ENCODE measurements around the gene CSNK1G1.
A peak's percentile ranks its signal among the peaks of the same experiment; 100 is the strongest.

DNA sequence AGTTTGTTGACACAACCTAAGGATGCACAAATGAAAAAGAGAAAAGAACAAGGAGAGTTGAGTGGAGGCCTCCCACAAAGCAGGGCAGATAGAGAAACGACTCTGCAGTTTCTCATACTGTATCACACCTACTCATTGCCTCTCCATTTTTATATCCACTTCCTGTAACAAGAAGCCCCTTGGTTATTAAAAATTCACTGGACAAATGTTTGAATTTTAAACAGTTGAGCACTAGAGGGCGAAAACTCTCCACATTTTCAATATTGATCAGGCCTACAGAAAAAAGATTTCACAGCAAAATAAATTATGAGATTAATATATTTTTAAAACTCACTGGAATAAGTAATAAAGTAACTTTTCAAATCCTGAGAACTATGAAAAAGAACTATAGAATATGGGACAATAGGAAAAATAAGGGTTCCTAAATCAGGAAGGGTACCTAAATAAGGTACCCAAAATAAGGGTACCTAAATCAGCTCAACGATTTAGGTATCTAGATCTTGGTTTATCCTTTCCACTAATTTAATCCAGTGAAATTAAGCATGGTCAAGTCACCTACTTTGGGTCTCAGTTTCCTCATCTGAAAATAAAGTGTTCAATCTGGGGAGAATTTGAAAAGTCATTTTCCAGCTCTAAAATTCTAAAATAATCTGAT, 146.2 kb downstream of the CSNK1G1 start:
- TF ChIP-seq, protein P1, sequence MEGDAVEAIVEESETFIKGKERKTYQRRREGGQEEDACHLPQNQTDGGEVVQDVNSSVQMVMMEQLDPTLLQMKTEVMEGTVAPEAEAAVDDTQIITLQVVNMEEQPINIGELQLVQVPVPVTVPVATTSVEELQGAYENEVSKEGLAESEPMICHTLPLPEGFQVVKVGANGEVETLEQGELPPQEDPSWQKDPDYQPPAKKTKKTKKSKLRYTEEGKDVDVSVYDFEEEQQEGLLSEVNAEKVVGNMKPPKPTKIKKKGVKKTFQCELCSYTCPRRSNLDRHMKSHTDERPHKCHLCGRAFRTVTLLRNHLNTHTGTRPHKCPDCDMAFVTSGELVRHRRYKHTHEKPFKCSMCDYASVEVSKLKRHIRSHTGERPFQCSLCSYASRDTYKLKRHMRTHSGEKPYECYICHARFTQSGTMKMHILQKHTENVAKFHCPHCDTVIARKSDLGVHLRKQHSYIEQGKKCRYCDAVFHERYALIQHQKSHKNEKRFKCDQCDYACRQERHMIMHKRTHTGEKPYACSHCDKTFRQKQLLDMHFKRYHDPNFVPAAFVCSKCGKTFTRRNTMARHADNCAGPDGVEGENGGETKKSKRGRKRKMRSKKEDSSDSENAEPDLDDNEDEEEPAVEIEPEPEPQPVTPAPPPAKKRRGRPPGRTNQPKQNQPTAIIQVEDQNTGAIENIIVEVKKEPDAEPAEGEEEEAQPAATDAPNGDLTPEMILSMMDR (IDR thresholded peaks at IDR 0.05; ENCODE audit: low read depth, low read length, poor library complexity, severe bottlenecking), result peak; percentile 53
- TF ChIP-seq EZH2phosphoT487 (IDR thresholded peaks at IDR 0.05; ENCODE audit: borderline replicate concordance, low read length), result no peak
